ENCODE results near the gene LAMC2. TPM values are rescaled to one million over a fixed set of nuclear protein-coding genes. Genes with fewer than 3 reads are reported as not detected.
"Not testable (repeated sequence)": the region's sequence is repeated elsewhere in the genome, so short reads cannot be mapped to it uniquely, and the experiment has no call there.

Gene LAMC2
- polyA plus RNA-seq, 3 donors: 4.4 to 7.7 (median 5.5) TPM

GRCh38 chr1:183235503-183235902 is 49.4 kb downstream of the LAMC2 start:
- DNase-seq (ENCODE audit: low read depth in 3 of 3, low spot score in 2 of 3): no peak

- DNase-seq (ENCODE audit: low read depth in 3 of 3, low spot score in 2 of 3): no peak
These were observed 50.2 kb downstream of the LAMC2 start for GRCh38 chr1:183236158-183236725.

- DNase-seq (ENCODE audit: low read depth in 3 of 3, low spot score in 2 of 3): no peak
These were observed 51.0 kb downstream of the LAMC2 start for GRCh38 chr1:183237046-183237445.

- no peak for DNase-seq (ENCODE audit: low read depth in 3 of 3, low spot score in 2 of 3)
These were observed 52.0 kb downstream of the LAMC2 start for GRCh38 chr1:183238071-183238470.

- no peak for DNase-seq (ENCODE audit: low read depth in 3 of 3, low spot score in 2 of 3)
These were observed 53.2 kb downstream of the LAMC2 start for GRCh38 chr1:183239220-183239742.

- no peak for DNase-seq (ENCODE audit: low read depth in 3 of 3, low spot score in 2 of 3)
These were observed 53.9 kb downstream of the LAMC2 start for GRCh38 chr1:183239793-183240525.

GRCh38 chr1:183240526-183240825 is 54.4 kb downstream of the LAMC2 start:
- DNase-seq (ENCODE audit: low read depth in 3 of 3, low spot score in 2 of 3): no peak

- not testable (repeated sequence) for DNase-seq (ENCODE audit: low read depth in 3 of 3, low spot score in 2 of 3)
These were observed 54.8 kb downstream of the LAMC2 start for GRCh38 chr1:183240853-183241252.

GRCh38 chr1:183241471-183241870 is 55.4 kb downstream of the LAMC2 start:
- DNase-seq (ENCODE audit: low read depth in 3 of 3, low spot score in 2 of 3): no peak

- no peak for DNase-seq (ENCODE audit: low read depth in 3 of 3, low spot score in 2 of 3)
These were observed 56.5 kb downstream of the LAMC2 start for GRCh38 chr1:183242556-183242955.

GRCh38 chr1:183243161-183244050 is 57.3 kb downstream of the LAMC2 start:
- DNase-seq (ENCODE audit: low read depth in 3 of 3, low spot score in 2 of 3): no peak

GRCh38 chr1:183244466-183244865 is 58.4 kb downstream of the LAMC2 start:
- DNase-seq (ENCODE audit: low read depth in 3 of 3, low spot score in 2 of 3): no peak

- no peak for DNase-seq (ENCODE audit: low read depth in 3 of 3, low spot score in 2 of 3)
These were observed 59.3 kb downstream of the LAMC2 start for GRCh38 chr1:183245357-183245756.

GRCh38 chr1:183246436-183246835 is 60.4 kb downstream of the LAMC2 start:
- no peak for DNase-seq (ENCODE audit: low read depth in 3 of 3, low spot score in 2 of 3)

GRCh38 chr1:183247066-183247465 is 61.0 kb downstream of the LAMC2 start:
- no peak for DNase-seq (ENCODE audit: low read depth in 3 of 3, low spot score in 2 of 3)

- no peak for DNase-seq (ENCODE audit: low read depth in 3 of 3, low spot score in 2 of 3)
These were observed 61.4 kb downstream of the LAMC2 start for GRCh38 chr1:183247484-183247883.

- no peak for DNase-seq (ENCODE audit: low read depth in 3 of 3, low spot score in 2 of 3)
These were observed 61.9 kb downstream of the LAMC2 start for GRCh38 chr1:183247931-183248330.

- no peak for DNase-seq (ENCODE audit: low read depth in 3 of 3, low spot score in 2 of 3)
These were observed 63.1 kb downstream of the LAMC2 start for GRCh38 chr1:183248989-183249691.

- no peak for DNase-seq (ENCODE audit: low read depth in 3 of 3, low spot score in 2 of 3)
These were observed 63.9 kb downstream of the LAMC2 start for GRCh38 chr1:183249941-183250452.

GRCh38 chr1:183251101-183251958 is 65.3 kb downstream of the LAMC2 start:
- no peak for DNase-seq (ENCODE audit: low read depth in 3 of 3, low spot score in 2 of 3)

Data from right renal cortex interstitium (tissue), 3 donors.